CD4-positive, alpha-beta T cell treated with Interleukin-15 for 4 hours (primary cell): ENCODE results near the gene CHID1.

Experiments used
- DNase-seq: peaks from one replicate; pipeline ENCODE4 v3.0.0-alpha.2; 2020; ENCODE audit warnings: low spot score

CHID1 gene

DNA sequence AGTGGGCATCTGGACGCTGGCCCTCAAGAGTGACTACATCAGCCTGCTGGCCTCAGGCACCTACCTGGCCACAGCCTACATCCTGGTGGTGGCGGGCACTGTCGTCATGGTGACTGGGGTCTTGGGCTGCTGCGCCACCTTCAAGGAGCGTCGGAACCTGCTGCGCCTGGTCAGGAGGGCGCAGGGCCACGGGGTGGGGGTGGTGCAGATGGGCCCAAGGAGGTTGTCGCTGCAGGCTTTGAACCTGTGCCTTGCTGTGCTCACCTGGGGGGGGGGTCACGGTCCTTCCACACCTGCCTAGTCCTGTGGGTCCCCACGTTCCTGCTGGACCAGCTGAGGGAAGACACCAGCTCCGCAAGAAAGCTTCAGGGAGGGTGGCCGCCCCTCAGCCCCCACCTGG, 74.3 kb downstream of the CHID1 start:
- no peak for DNase-seq

DNA sequence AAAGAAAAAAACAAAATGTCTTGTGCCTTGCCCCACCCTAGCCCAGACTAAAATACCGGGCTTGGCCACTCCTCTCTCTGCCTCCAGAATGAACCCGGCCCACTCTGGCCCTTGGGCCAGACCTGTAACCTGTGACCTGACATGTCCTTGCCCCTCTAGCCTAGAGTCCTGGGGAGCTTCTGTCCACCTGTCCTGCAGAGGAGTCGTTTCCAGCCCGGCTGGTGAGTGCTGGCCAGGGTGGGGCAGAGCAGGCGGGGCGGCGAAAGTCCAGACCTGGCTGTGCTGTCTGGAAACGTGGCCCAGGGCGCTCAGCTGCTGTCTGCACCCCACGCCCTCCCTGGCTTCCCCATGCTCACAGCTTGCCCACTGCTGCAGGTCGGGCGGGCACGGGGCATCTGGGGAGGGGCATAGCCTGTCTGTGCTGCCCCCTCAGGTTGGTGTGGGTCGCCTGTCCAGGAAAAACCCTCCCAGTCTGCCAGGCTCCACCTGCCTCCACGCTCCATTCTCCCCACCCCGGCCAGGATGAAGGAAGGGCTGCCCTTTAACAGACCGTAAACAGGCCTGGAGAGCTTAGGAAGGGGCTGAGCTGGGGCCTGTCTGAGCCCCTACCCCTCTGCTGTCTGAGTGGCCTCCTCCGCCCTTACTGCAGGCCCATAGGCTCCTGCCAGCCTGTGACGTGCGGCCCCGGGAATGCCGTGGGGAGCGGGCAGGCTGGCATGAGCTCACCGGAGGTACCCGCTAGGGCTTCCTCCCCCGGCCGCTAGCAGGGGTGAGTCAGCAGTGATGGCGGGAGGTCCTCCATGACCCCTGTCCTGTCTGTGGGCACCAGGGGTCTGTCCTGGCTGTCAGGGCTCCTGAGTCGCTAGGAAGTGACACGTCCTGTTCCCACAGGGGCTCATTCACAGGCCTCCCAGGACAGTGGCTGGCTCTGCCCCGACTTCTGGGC, 76.0 kb downstream of the CHID1 start:
- no peak for DNase-seq

DNA sequence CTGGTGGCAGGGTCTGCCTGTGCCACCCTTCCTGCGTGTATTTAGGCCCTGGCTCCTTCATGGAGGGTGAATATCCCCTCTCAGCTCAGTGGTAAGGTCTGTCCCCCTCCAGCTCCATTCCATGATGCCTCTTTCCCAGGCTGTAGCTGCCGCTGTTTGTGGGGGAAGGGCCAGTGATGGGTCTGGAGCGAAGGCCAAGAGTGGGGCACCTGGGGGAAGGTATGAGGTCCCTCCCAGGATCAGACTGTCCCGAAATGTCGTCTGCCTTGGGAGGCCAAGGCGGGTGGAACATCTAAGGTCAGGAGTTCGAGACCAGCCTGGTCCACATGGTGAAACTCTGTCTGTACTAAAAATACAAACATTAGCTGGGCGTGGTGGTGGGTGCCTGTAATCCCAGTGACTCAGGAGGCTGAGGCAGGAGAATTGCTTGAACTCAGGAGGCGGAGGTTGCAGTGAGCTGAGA, 76.7 kb downstream of the CHID1 start:
- no peak for DNase-seq

DNA sequence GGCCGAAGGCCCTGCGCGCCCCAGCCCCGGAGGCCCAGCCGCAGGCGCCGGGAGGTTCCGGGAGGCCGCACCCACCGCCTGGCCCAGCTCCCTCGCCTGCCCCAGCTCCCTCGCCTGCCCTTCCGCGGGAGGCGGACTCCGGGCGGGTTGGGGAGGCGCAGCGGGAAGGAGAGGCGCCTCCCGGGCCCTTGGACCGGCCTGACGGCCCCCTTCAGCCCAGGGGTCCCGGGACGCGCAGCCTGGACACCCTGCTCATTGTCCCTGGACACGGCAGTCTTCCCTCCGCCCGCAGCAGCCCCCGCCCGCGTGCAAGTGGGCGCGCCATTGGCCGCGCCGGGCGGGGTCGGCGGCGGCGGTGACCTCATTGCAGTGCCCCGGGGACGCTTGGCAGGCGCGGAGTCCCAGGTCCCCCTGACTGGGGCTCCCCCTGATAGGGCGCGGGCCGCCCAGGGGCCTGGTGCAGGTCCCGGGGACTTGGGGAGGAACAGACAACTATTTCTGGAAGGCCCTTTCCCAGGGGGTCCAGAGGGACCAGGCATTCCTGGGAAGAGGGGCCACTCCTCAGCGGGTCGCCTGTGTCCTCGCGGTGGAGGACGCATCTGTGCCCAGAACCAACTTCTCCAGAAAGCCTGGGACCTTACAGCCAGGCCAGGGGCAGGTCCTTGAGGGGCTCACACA, 77.4 kb downstream of the CHID1 start:
- no peak for DNase-seq

DNA sequence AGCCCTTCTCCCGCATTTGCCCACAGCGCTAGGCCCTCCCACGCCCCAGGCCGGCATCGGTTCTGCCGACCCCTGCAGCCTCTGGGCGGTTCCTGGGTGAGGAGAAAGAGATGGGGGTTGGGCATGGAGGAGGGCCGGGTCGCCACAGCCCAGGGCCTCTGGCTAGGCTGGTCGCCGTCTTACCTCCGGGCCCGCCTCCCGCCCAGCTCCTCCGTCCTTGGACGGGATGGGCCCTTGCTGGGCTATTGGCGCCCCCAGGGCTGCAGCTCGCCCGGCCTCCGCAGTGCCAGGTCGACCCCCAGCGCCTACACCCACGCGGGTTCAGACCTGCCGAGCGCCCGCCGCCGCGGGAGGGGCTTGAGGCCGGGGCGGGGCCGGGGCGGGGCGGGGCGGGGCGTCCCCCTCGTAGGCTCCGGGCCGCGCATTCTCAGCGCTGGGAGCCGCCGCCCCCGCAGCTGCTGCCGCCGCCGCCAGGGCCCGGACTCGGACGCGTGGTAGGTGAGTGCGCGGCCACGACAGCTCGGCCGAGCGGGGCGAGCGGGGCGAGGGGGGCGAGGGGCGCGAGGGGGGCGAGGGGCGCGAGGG, 78.0 kb downstream of the CHID1 start, which contains the start of gene CD151:
CD151 (plus strand) TSS at position 424 of the 585 bp plus-strand sequence. CDS start 3,118 bp downstream, outside the sequence.
- DNase-seq: no peak

DNA sequence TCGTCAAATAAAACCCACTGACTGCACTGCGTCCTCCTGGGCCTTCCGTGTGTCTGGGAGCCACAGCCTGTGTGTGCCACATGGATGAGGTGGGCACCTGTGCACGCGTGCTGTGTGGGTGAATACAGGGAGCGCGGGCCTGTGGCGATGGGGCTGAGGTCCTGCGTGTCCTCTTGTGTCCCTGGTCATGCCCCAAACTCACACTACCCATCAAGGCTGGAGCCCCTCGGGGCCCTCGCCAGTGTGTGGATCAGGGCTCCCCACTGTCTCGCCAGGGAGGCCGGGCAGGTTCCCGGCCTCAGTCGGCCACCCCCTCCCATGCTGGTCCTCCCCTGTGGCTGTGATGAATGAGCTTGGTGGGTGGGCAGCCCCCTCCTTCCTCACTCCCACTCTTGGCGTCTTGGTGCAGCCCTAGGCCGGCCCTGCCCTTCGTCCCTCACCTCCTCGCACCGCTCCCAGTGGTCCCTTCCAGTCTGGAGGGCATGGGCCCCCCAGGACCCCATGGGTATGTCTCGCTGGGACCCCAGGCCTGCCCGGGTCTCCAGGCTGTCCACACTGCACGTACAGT, 78.6 kb downstream of the CHID1 start:
- no peak for DNase-seq

DNA sequence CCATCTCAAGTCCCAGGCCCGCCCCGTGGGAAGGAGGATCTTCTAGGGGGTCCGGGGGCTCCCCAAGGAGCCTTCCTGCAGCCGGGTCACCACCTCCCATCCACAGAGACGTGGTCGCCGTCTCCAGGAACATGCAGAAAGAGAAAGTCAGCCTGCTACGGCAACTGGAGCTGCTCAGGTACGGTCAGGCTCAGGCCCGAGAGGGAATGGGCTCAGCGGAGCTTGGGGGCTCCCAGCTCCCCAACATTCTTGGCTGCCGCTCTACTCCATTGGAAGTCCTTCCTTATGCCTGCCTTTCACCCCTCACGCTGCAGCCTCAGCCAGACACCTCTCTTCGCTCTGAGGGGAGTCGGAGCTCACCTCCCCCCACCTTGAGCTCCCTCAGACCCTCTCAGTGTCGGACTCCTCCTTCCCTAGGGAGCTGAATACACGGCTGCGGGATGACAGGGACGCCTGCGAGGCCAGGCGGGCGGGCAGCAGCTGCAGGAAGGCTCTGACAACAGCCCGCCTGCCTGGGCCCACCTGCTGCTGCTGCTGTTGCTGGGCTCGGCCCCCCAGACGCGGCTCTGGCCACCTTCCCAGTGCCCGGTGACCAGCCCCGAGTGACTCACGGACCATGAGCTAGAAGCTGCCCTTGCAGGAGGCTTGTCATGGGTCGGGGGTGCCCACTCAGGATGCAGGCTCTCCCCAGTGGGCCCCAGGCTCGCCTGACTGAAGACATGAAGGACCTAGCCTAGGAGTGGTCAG, 79.3 kb downstream of the CHID1 start:
- no peak for DNase-seq

DNA sequence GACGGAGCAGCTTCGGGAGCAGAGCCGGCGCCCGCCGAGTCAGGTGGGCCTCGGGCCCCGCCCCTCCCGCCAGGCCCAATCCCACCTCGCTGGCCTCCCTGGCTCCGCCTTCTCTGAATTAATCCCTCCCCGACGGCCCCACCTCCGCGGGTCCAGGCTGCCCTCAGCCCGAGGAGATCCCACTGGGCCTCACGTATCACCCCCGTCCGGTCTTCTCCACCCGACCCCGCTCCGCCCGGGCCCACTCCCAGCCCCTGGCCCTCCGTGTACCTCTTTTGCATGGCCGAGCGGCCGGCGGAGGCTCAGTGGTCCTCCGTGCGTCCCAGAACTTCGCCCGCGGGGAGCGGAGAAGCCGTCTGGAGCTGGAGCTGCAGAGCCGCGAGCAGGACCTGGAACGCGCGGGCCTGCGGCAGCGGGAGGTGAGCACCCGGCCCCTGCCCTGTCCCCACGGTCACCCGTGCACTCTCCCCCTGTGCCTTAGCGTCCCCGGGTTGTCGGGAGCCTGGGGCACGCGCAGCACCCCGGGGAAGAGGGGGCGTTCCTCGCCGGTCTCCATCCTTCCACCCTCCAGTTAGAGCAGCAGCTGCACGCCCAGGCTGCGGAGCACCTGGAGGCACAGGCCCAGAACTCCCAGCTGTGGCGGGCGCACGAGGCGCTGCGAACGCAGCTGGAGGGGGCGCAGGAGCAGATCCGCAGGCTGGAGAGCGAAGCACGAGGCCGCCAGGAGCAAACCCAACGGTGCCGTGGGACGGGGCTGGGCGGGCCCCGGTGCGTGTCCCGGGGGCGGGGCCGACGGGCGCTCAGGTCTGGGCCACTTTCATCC, 80.1 kb downstream of the CHID1 start:
- DNase-seq: peak; percentile 56

DNA sequence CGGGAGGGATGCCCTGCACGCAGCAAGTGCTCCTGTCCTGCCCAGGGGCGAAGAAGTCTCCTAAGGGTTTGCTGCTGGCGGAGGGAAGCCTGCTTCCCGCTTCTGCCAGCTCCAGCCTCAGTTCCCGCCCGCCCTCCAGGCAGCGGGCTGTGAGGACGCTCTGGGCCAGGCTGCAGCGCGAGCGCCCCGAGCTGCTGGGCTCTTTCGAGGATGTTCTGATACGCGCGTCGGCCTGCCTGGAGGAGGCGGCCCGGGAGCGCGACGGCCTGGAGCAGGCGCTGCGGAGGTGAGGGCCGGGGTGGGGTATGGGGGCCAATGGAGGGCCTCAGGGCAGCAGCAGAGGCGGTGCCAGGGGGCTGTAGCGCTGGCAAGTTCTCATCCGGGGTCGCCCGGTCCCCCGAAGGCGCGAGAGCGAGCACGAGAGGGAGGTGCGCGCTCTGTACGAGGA, 80.7 kb downstream of the CHID1 start:
- no peak for DNase-seq

DNA sequence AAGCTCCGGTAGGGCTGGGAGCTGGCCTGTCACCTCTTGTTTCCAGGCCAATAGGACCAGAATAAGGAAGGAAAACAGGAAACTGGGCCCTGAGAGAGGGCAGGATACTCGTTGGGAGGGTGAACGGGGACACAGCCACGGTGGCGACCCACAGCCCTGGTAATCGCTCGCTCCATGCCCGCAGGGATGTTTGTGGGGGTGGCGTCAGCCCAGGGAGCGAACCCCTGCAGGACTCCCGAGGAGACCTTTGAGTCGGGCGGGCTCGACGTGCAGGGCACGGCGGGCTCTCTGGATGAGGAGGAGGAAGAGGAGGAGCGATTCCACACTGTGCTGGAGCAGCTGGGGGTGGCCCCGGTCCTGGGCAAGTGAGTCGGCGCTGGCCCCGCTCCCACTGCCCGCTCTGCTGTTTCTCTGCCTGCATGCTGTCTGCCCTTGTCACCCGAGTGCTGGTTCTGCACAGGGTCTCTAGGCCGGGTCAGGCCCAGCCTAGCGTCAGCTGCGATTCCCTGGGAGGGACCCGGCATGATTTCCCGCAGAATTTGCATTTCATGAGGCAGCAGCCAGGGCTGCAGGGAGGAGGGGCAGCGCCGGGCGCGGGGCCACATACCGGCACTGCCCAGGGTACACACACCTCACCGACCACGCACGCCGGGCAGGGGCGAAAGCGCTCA, 81.3 kb downstream of the CHID1 start:
- DNase-seq: no peak

DNA sequence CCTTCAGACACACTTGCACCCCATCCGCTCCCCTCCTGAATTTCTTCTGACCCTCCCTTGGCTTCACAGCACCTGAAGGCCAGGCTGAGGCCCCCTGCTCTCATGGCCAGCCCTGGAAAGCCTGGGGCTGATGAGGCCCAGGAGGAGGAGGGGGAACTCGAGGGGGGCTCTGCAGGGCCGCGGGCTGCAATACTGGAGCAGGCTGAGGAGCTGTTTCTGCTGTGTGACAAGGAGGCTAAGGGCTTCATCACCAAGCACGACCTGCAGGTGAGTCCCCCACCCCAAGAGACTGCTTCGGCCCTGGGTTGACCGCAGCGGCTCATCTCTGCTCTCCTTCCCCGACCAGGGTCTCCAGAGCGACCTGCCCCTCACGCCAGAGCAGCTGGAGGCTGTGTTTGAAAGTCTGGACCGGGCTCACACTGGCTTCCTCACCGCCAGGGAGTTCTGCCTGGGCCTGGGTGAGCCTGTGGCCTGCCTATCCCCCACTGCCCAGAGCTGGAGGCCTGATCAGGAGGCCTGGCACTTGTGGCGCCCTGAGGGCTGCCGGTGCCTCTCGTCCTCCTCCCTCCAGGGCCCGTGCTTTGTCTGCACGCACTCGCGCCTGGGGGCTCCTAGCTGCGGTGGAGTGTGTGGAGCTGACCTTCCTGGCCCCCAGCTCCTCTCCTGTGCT, 82.0 kb downstream of the CHID1 start:
- DNase-seq: no peak

DNA sequence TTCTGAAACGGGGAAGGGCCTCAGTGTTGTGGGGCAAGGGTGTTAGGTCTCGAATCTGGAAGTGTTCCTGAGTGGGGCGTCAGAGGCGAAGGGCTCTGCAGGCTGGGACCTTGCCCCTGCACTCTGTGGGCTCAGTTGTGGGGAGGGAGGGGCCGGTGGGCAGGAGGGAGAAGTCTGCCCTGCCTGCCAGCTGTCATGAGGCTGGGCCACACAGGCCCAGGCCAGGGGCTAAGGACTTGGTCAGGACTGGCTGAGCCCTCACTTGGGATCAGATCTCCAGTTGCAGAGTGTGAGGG, 82.8 kb downstream of the CHID1 start, which contains the start of gene CRACR2B:
CRACR2B (plus strand) TSS at position 23 of the 296 bp plus-strand sequence. CDS start 689 bp downstream, outside the sequence.
- no peak for DNase-seq

DNA sequence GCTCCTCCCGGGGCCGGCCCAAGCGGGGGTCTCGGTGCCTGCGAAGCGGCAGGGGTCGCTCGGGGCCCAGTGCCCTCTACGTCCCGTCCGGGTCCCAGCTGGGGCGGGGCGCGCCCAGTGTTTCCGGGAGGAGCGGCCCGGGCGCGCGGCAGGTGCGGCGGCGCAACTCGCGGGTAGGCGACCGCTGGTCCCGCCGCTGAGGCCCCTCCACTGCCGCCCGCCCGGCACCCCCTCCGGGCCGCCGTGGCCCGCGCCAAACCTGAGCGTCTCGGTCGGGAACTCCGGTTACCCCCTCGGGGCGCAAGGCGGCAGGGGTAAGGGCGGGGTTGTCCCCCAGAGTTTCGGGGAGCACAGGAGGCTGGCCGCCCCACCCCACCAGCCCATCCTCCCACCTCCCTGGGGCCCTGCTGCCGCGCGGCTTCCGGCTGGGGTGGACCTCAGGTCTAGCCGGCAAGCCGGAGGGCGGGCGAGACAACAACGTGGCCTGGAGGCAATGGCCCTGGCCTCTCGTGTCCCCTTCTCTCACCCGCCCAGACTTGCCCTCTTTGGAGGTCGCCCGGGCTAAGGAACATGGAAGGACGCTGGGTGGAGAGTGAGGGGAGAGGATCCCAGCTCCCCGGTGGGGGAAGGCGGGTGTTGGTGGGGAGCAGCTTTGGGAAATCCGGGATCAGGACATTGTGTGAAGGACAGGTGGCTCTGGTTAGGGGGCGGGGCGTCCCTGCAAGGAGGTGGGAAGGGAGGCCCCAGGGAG, 83.3 kb downstream of the CHID1 start:
- DNase-seq: no peak

DNA sequence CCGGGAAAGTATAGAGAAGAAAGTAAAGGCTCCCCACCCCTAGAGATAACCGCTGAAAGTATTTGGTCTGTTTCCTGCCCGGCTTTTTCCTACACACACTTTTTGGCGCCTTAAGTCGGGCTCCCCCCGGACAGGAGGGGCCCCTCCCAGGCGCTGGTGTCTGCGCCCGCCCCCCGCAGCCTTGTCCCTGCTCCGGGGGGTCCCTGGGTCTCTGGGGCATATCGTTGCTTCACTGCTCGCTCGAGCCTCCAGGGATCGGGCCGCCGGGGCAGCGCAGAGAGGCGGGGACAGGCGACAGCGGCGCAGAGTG, 83.8 kb downstream of the CHID1 start:
- no peak for DNase-seq

DNA sequence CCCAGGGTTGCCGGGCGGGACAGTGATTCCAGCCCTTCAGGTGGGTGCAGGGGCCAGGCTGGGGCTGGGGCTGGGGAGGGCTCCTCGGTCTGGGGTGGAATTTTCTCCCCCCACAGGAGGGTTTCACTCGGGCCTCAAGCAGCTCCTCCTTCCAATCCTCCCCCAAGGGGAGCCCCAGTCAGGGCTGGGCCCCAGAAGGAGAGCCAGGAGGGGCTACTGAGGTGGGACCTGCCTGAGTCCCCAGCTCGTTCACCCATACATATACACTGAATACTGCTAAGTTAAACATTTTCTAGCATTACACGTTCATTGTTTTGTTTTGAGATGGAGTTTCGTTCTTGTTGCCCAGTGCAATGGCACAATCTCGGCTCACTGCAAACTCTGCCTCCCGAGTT, 84.4 kb downstream of the CHID1 start:
- no peak for DNase-seq

DNA sequence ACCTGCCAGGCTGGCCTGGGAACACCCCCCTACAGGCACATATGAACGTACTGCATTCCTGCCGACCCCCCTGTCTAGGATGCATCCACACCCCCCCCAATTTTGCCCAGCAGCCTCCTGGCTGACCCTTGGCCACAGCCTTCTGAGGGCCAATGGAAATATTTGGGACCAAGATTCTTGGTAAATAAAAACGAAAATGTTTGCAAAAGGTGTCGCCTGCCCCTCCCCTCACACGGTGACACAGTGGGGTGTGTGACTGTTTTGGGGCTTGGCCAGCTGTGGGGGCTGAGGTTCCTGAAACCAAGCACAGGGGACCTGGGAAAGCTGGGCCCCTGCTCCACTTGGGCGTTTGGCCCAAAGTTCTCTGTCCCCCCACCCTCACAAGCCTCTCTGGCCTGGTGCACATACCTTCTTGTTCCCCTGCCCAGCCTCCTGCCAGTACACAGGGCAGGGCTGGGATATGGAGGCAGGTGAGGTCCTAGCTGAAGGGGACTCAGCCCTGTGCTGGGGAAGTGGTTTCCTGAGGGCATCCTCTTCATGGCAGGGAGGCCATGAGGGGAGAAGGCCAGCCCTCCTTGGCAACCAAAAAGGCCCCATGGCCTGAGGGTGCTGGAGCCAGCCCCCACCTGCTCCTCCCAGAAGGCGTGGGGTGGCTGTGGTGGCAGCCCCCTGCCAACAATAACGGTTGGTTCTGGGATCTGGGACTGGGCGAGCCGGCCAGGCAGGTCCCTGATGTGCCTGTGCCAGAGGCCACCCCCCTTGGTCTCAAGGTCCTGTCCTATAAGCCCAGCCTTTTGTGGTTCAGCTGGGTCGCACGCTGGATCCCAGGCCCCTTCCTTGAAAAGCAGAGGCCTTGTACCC, 85.0 kb downstream of the CHID1 start:
- no peak for DNase-seq

DNA sequence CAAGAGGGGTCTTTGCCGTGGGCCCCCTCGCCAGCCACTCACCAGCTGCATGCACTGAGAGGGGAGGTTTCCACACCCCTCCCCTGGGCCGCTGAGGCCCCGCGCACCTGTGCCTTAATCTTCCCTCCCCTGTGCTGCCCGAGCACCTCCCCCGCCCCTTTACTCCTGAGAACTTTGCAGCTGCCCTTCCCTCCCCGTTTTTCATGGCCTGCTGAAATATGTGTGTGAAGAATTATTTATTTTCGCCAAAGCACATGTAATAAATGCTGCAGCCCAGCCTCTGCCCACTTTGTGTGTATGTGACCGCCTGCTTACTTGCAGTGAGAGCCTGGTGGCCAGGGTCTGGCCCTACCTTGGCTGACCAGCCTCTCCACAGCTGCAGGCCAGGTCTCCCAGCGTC, 85.7 kb downstream of the CHID1 start:
- no peak for DNase-seq

DNA sequence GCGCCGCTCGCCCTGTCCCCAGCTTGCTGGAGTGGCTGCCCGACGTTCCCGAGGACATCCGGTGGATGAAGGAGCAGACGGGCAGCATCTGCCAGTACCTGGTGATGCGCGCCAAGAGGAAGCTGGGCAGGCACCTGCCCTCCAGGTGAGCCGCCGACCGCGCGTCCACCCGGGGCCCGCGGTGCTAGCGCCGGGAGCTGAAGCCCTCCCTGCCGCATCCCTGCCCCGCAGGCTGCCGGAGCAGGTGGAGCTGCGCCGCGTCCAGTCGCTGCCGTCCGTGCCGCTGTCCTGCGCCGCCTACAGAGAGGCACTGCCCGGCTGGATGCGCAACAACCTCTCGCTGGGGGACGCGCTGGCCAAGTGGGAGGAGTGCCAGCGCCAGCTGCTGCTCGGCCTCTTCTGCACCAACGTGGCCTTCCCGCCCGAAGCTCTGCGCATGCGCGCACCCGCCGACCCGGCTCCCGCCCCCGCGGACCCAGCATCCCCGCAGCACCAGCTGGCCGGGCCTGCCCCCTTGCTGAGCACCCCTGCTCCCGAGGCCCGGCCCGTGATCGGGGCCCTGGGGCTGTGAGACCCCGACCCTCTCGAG, 86.2 kb downstream of the CHID1 start:
- DNase-seq: no peak
